Measurements from ENCODE around the gene LRRC57. TPM values are rescaled to one million over a fixed set of nuclear protein-coding genes. Genes with fewer than 3 reads are reported as not detected.
A peak's percentile ranks its signal among the peaks of the same experiment; 100 is the strongest.

Gene LRRC57
- total RNA-seq, 1 experiment from 2014 or later, result 26.4 TPM

DNA sequence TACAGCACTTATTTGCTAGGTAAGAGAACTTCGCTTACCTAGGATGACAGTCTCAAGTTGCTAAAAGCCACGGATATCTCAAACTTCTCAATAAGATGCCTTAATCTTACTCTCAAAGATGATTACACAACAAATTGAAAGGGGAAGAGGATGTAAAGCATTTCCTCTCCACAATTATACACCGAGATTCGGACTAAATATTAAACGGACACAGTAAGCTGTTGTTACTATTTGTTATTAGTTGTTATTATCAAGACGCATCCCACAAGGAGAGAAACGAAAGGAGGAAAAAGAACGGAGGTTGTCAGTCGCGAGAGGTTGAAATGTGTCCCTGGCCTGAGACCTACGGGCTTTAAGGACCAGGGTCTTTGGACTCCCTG, 58.3 kb downstream of the LRRC57 start:
- Histone ChIP-seq H3K9me3 (replicated peaks) (no peaks in the 10 kb centered on the region), H3K4me1 (peaks cover 3% of the 10 kb centered on the region; the same call in 1 of the 2 replicates), H3K27me3 (no peaks in the 10 kb centered on the region), H3K36me3 (no peaks in the 10 kb centered on the region), H3K27ac (peak overlapping the region; percentile 98), H3K4me3 (peak overlapping the region; percentile 76)
- DNase-seq, result no peak

Other genes with a start within 250 kb of the LRRC57 start
- gene CAPN3, start 189.3 kb downstream of the LRRC57 start, total RNA-seq (2014; rRNA removed; shearing (Covaris generic)), result 0.59 and 0.81 TPM in 2 replicates
- gene ZNF106, start 57.7 kb downstream of the LRRC57 start, total RNA-seq (2014; rRNA removed; shearing (Covaris generic)), result 84.6 and 86.2 TPM in 2 replicates
- 52.6 and 60.7 TPM in 2 replicates for gene SNAP23, start 53.2 kb downstream of the LRRC57 start, total RNA-seq (2014; rRNA removed; shearing (Covaris generic))
- 54.7 and 59.2 TPM in 2 replicates for gene HAUS2, start within 50 bp of the LRRC57 start, total RNA-seq (2014; rRNA removed; shearing (Covaris generic))
- gene STARD9, start 26.8 kb upstream of the LRRC57 start, total RNA-seq (2014; rRNA removed; shearing (Covaris generic)), result 11.0 and 15.2 TPM in 2 replicates
- gene CDAN1, start 188.3 kb upstream of the LRRC57 start, total RNA-seq (2014; rRNA removed; shearing (Covaris generic)), result 16.2 and 17.8 TPM in 2 replicates

Measured in SJCRH30 (cell line).